Measurements from ENCODE around the gene GPRC5A. TPM values are rescaled to one million over a fixed set of nuclear protein-coding genes. Genes with fewer than 3 reads are reported as not detected.

Gene GPRC5A
- total RNA-seq, 1 experiment from 2014 or later: 0.56 TPM

DNA sequence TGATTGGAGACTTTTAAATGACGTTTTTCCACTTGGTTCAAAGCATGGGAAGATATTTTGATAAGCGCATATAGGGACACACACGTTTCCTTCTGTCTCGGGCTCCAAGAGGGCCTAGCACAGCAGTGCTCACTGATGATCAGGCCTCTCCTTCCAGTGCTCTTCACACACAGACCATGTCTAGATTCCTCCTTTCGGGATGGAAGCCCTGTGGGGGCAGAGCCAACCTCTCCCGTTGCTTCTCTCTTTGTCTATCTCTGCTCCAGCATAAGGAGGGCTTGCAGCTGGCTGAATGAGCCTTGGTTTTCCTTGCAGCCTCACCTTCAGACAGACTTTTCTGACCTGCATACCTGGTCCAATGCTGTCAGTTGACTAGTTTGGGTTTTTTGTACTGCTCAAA, 38.3 kb downstream of the GPRC5A start:
- no peaks in the 10 kb centered on the region for H3K9me3 ChIP-seq (ENCODE audit: low read depth, low read length, poor library complexity, severe bottlenecking)
- ChIA-PET POLR2A (ENCODE audit: low non-redundant PET) (no interaction called here), CTCF (no interaction called here)
- no peaks in the 10 kb centered on the region for H3K36me3 ChIP-seq (ENCODE audit: insufficient read depth, low read length, poor library complexity, severe bottlenecking)
- TF ChIP-seq EZH2 (IDR thresholded peaks at IDR 0.05; ENCODE audit: borderline replicate concordance, low read depth, low read length, poor library complexity, severe bottlenecking): no peak
- TF ChIP-seq, protein P1, sequence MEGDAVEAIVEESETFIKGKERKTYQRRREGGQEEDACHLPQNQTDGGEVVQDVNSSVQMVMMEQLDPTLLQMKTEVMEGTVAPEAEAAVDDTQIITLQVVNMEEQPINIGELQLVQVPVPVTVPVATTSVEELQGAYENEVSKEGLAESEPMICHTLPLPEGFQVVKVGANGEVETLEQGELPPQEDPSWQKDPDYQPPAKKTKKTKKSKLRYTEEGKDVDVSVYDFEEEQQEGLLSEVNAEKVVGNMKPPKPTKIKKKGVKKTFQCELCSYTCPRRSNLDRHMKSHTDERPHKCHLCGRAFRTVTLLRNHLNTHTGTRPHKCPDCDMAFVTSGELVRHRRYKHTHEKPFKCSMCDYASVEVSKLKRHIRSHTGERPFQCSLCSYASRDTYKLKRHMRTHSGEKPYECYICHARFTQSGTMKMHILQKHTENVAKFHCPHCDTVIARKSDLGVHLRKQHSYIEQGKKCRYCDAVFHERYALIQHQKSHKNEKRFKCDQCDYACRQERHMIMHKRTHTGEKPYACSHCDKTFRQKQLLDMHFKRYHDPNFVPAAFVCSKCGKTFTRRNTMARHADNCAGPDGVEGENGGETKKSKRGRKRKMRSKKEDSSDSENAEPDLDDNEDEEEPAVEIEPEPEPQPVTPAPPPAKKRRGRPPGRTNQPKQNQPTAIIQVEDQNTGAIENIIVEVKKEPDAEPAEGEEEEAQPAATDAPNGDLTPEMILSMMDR (conservative IDR thresholded peaks at IDR 0.05; ENCODE audit: low read depth, low read length): no peak
- no peaks in the 10 kb centered on the region for H3K4me1 ChIP-seq (ENCODE audit: insufficient read depth, low read length, poor library complexity, severe bottlenecking)
- no peaks in the 10 kb centered on the region for H3K27me3 ChIP-seq (replicated peaks; ENCODE audit: insufficient read depth, low read depth, low read length, poor library complexity)
- no TSS peak for BruUV-seq (replicated peaks)
- no peak overlapping the region for H3K27ac ChIP-seq (ENCODE audit: low read depth, low read length, poor library complexity, severe bottlenecking)
- no peak overlapping the region for H3K4me3 ChIP-seq (ENCODE audit: low read depth, low read length, poor library complexity, severe bottlenecking)
- no peak for DNase-seq (ENCODE audit: low spot score)
- intact Hi-C loops (cut with micrococcal nuclease; ENCODE audit: unreplicated experiment): no loop called here

GRCh38 chr12:12930633-12931219, 39.4 kb downstream of the GPRC5A start:
- Histone ChIP-seq H3K27me3 (replicated peaks; ENCODE audit: insufficient read depth, low read depth, low read length, poor library complexity) (no peaks in the 10 kb centered on the region), H3K4me1 (ENCODE audit: insufficient read depth, low read length, poor library complexity, severe bottlenecking) (no peaks in the 10 kb centered on the region), H3K4me3 (ENCODE audit: low read depth, low read length, poor library complexity, severe bottlenecking) (no peak overlapping the region), H3K9me3 (ENCODE audit: low read depth, low read length, poor library complexity, severe bottlenecking) (no peaks in the 10 kb centered on the region), H3K27ac (ENCODE audit: low read depth, low read length, poor library complexity, severe bottlenecking) (no peak overlapping the region), H3K36me3 (ENCODE audit: insufficient read depth, low read length, poor library complexity, severe bottlenecking) (no peaks in the 10 kb centered on the region)
- CTCF ChIA-PET: no interaction called here
- TF ChIP-seq, protein P1 (conservative IDR thresholded peaks at IDR 0.05; ENCODE audit: low read depth, low read length): no peak
- no peak for TF ChIP-seq EZH2 (IDR thresholded peaks at IDR 0.05; ENCODE audit: borderline replicate concordance, low read depth, low read length, poor library complexity, severe bottlenecking)
- intact Hi-C loops (cut with micrococcal nuclease; ENCODE audit: unreplicated experiment): no loop called here
- BruUV-seq (replicated peaks): no TSS peak
- no peak for DNase-seq (ENCODE audit: low spot score)
- POLR2A ChIA-PET (ENCODE audit: low non-redundant PET): no interaction called here

- Histone ChIP-seq H3K36me3 (ENCODE audit: insufficient read depth, low read length, poor library complexity, severe bottlenecking) (no peaks in the 10 kb centered on the region), H3K27ac (ENCODE audit: low read depth, low read length, poor library complexity, severe bottlenecking) (no peak overlapping the region), H3K9me3 (ENCODE audit: low read depth, low read length, poor library complexity, severe bottlenecking) (no peaks in the 10 kb centered on the region), H3K4me1 (ENCODE audit: insufficient read depth, low read length, poor library complexity, severe bottlenecking) (no peaks in the 10 kb centered on the region), H3K4me3 (ENCODE audit: low read depth, low read length, poor library complexity, severe bottlenecking) (no peak overlapping the region), H3K27me3 (replicated peaks; ENCODE audit: insufficient read depth, low read depth, low read length, poor library complexity) (no peaks in the 10 kb centered on the region)
- no peak for DNase-seq (ENCODE audit: low spot score)
- BruUV-seq (replicated peaks): no TSS peak
- intact Hi-C loops (cut with micrococcal nuclease; ENCODE audit: unreplicated experiment): no loop called here
- POLR2A ChIA-PET (ENCODE audit: low non-redundant PET): no interaction called here
- TF ChIP-seq, protein P1 (conservative IDR thresholded peaks at IDR 0.05; ENCODE audit: low read depth, low read length): no peak
- no peak for TF ChIP-seq EZH2 (IDR thresholded peaks at IDR 0.05; ENCODE audit: borderline replicate concordance, low read depth, low read length, poor library complexity, severe bottlenecking)
- CTCF ChIA-PET: no interaction called here
These were observed 42.4 kb downstream of the GPRC5A start for GRCh38 chr12:12933742-12934141.

All from A673 (cell line).